Calu3 (cell line): ENCODE data around the gene ALK. TPM values are rescaled to one million over a fixed set of nuclear protein-coding genes. Genes with fewer than 3 reads are reported as not detected.

Experiments used
- BruUV-seq: library from RNA; stranded (reverse); fragments of 400-500 nt; replicated peaks from 2 replicates; lab custom pipeline; 2021; lab: Mats Ljungman, UMichigan
- CTCF ChIA-PET: fragments of 300-600 bp; sonication (Branson Sonifier 250); formaldehyde crosslinking; loops from one replicate; lab custom pipeline; 2022; ENCODE audit warnings: antibody characterized with exemption; lab: Charles Lee
- DNase-seq: peaks from one replicate; pipeline ENCODE4 v3.0.0; 2022
- H3K27ac Mint-ChIP-seq: one replicate; pipeline ENCODE4 v1.8.0; 2022; ENCODE audit warnings: mixed read lengths; ENCODE audit not compliant: unreplicated experiment
- H3K27me3 Mint-ChIP-seq: one replicate; pipeline ENCODE4 v1.8.0; 2022; ENCODE audit warnings: mixed read lengths; ENCODE audit not compliant: unreplicated experiment
- H3K36me3 Mint-ChIP-seq: one replicate; pipeline ENCODE4 v1.8.0; 2022; ENCODE audit warnings: mild to moderate bottlenecking, moderate library complexity, mixed read lengths; ENCODE audit not compliant: insufficient read depth, unreplicated experiment
- H3K4me1 Mint-ChIP-seq: one replicate; pipeline ENCODE4 v1.8.0; 2022; ENCODE audit warnings: mild to moderate bottlenecking, low read depth, mixed read lengths; ENCODE audit not compliant: unreplicated experiment
- H3K4me3 Mint-ChIP-seq: one replicate; pipeline ENCODE4 v1.8.0; 2022; ENCODE audit warnings: mild to moderate bottlenecking, low read depth, moderate library complexity, mixed read lengths; ENCODE audit not compliant: unreplicated experiment
- H3K9me3 Mint-ChIP-seq: one replicate; pipeline ENCODE4 v1.8.0; 2022; ENCODE audit warnings: low read depth, mixed read lengths; ENCODE audit not compliant: unreplicated experiment
- CTCF ChIP-seq: fragments of 200-600 bp; IDR thresholded peaks from one replicate; pipeline ENCODE4 v1.8.0; 2022; ENCODE audit warnings: antibody characterized with exemption; ENCODE audit not compliant: unreplicated experiment
- intact Hi-C: fragments of 100-400 bp; cut with micrococcal nuclease; formaldehyde crosslinking; loops from one replicate; pipeline ENCODE4 v1.10.0; 2022; ENCODE audit not compliant: unreplicated experiment
- total RNA-seq: library from RNA; stranded (reverse); gene quantifications from 2 replicates; pipeline ENCODE4 v1.2.3, GENCODE V29; 2022

ALK gene
- total RNA-seq, 1 experiment from 2014 or later, result not detected

- Mint-ChIP-seq H3K9me3 (no peaks in the 10 kb centered on the region), H3K27ac (no peak overlapping the region), H3K36me3 (no peaks in the 10 kb centered on the region), H3K4me3 (no peak overlapping the region), H3K27me3 (peaks cover 26% of the 10 kb centered on the region), H3K4me1 (peaks cover 18% of the 10 kb centered on the region)
- intact Hi-C loops, result no loop called here
- no TSS peak for BruUV-seq
- CTCF ChIA-PET, result interaction anchor here (0.5 kb wide), 1 partner anchor 502 kb away, joined by 5 read pairs; no protein-coding TSS in a partner anchor
- no peak for TF ChIP-seq CTCF
- DNase-seq, result no peak
Measured at GRCh38 chr2:29806461-29806860, 114.9 kb downstream of the ALK start.

- no peak overlapping the region for H3K27ac Mint-ChIP-seq
- no peaks in the 10 kb centered on the region for H3K36me3 Mint-ChIP-seq
- intact Hi-C loops, result no loop called here
- H3K4me1 Mint-ChIP-seq, result peaks cover 7% of the 10 kb centered on the region
- TF ChIP-seq CTCF, result no peak
- CTCF ChIA-PET, result no interaction called here
- no peaks in the 10 kb centered on the region for H3K9me3 Mint-ChIP-seq
- no peak for DNase-seq
- peaks cover 44% of the 10 kb centered on the region for H3K27me3 Mint-ChIP-seq
- BruUV-seq, result no TSS peak
- H3K4me3 Mint-ChIP-seq, result no peak overlapping the region
Measured at GRCh38 chr2:29804671-29805070, 116.7 kb downstream of the ALK start.

GRCh38 chr2:29803537-29803936 is 117.8 kb downstream of the ALK start:
- no peak overlapping the region for H3K4me3 Mint-ChIP-seq
- CTCF ChIA-PET, result no interaction called here
- no peak for TF ChIP-seq CTCF

DNA sequence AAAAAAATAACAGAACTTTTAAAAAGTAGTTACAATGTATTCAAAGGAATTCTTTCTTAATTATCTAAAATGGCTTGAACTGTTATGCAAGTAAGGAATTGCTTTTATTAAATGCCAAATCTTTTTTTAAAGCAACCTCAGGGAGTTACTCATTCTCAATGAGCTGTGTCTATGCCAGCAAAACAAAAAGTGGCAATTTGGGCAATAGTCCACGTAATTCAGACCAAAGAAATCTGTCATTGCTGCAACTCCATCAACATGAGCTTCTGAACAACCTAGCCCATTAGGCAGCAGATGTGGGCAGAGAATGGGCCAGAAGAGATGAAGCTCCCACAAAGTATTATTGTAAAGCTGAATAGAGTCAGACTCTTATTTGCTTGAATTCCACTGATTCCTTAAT is 118.4 kb downstream of the ALK start:
- intact Hi-C loops, result no loop called here
- no peaks in the 10 kb centered on the region for H3K36me3 Mint-ChIP-seq
- no TSS peak for BruUV-seq
- no peak for DNase-seq
- CTCF ChIA-PET, result no interaction called here
- peaks cover 59% of the 10 kb centered on the region for H3K27me3 Mint-ChIP-seq
- no peak overlapping the region for H3K4me3 Mint-ChIP-seq
- no peak for TF ChIP-seq CTCF
- no peaks in the 10 kb centered on the region for H3K9me3 Mint-ChIP-seq
- no peak overlapping the region for H3K27ac Mint-ChIP-seq
- H3K4me1 Mint-ChIP-seq, result peaks cover 7% of the 10 kb centered on the region

More at GRCh38 chr2:29803537-29803936, 117.8 kb downstream of the ALK start:
- Mint-ChIP-seq H3K27ac (no peak overlapping the region), H3K36me3 (no peaks in the 10 kb centered on the region), H3K9me3 (no peaks in the 10 kb centered on the region), H3K27me3 (peaks cover 54% of the 10 kb centered on the region), H3K4me1 (peaks cover 7% of the 10 kb centered on the region)
- no peak for DNase-seq
- BruUV-seq, result no TSS peak
- intact Hi-C loops, result no loop called here
